ENCODE measurements around the gene SLC15A2. TPM values are rescaled to one million over a fixed set of nuclear protein-coding genes. Genes with fewer than 3 reads are reported as not detected.
"Not testable (repeated sequence)": the region's sequence is repeated elsewhere in the genome, so short reads cannot be mapped to it uniquely, and the experiment has no call there.

Gene SLC15A2
- polyA plus RNA-seq, 1 experiment, result 0.11 TPM

- Histone ChIP-seq H3K36me3 (ENCODE audit: control insufficient read depth, insufficient read depth, low read length) (no peaks in the 10 kb centered on the region), H3K4me3 (ENCODE audit: low read depth, low read length) (no peak overlapping the region), H3K27me3 (ENCODE audit: control insufficient read depth, insufficient read depth, low read length) (no peaks in the 10 kb centered on the region)
- ChIA-PET POLR2A (no interaction called here), CTCF (no interaction called here)
- TF ChIP-seq CTCF (IDR thresholded peaks at IDR 0.05; ENCODE audit: insufficient read depth, low read depth, low read length), result no peak
- no peak for DNase-seq (ENCODE audit: low read depth)
Measured at GRCh38 chr3:121924734-121925133, 30.5 kb downstream of the SLC15A2 start.

GRCh38 chr3:121926380-121926779, 32.2 kb downstream of the SLC15A2 start:
- H3K4me3 ChIP-seq (ENCODE audit: low read depth, low read length), result no peak overlapping the region
- no peaks in the 10 kb centered on the region for H3K36me3 ChIP-seq (ENCODE audit: control insufficient read depth, insufficient read depth, low read length)
- POLR2A ChIA-PET, result no interaction called here
- no peak for DNase-seq (ENCODE audit: low read depth)
- H3K27me3 ChIP-seq (ENCODE audit: control insufficient read depth, insufficient read depth, low read length), result no peaks in the 10 kb centered on the region
- CTCF ChIA-PET, result no interaction called here
- no peak for TF ChIP-seq CTCF (IDR thresholded peaks at IDR 0.05; ENCODE audit: insufficient read depth, low read depth, low read length)

GRCh38 chr3:121938141-121938855, 44.1 kb downstream of the SLC15A2 start:
- H3K27me3 ChIP-seq (ENCODE audit: control insufficient read depth, insufficient read depth, low read length); H3K4me3 ChIP-seq (ENCODE audit: low read depth, low read length); H3K36me3 ChIP-seq (ENCODE audit: control insufficient read depth, insufficient read depth, low read length); POLR2A ChIA-PET; CTCF ChIA-PET; DNase-seq (ENCODE audit: low read depth): not testable (repeated sequence)

GRCh38 chr3:121941592-121941991, 47.4 kb downstream of the SLC15A2 start:
- Histone ChIP-seq H3K36me3 (ENCODE audit: control insufficient read depth, insufficient read depth, low read length) (no peaks in the 10 kb centered on the region), H3K27me3 (ENCODE audit: control insufficient read depth, insufficient read depth, low read length) (no peaks in the 10 kb centered on the region), H3K4me3 (ENCODE audit: low read depth, low read length) (no peak overlapping the region)
- POLR2A ChIA-PET, result no interaction called here
- CTCF ChIA-PET, result no interaction called here
- DNase-seq (ENCODE audit: low read depth), result no peak
- no peak for TF ChIP-seq CTCF (IDR thresholded peaks at IDR 0.05; ENCODE audit: insufficient read depth, low read depth, low read length)

GRCh38 chr3:121942116-121942786, 48.0 kb downstream of the SLC15A2 start:
- Histone ChIP-seq H3K4me3 (ENCODE audit: low read depth, low read length) (no peak overlapping the region), H3K36me3 (ENCODE audit: control insufficient read depth, insufficient read depth, low read length) (no peaks in the 10 kb centered on the region), H3K27me3 (ENCODE audit: control insufficient read depth, insufficient read depth, low read length) (no peaks in the 10 kb centered on the region)
- no peak for TF ChIP-seq CTCF (IDR thresholded peaks at IDR 0.05; ENCODE audit: insufficient read depth, low read depth, low read length)
- no peak for DNase-seq (ENCODE audit: low read depth)
- POLR2A ChIA-PET, result no interaction called here
- CTCF ChIA-PET, result no interaction called here

- no peaks in the 10 kb centered on the region for H3K36me3 ChIP-seq (ENCODE audit: control insufficient read depth, insufficient read depth, low read length)
- POLR2A ChIA-PET, result no interaction called here
- no peak for DNase-seq (ENCODE audit: low read depth)
- H3K4me3 ChIP-seq (ENCODE audit: low read depth, low read length), result no peak overlapping the region
- TF ChIP-seq CTCF (IDR thresholded peaks at IDR 0.05; ENCODE audit: insufficient read depth, low read depth, low read length), result no peak
- CTCF ChIA-PET, result no interaction called here
- no peaks in the 10 kb centered on the region for H3K27me3 ChIP-seq (ENCODE audit: control insufficient read depth, insufficient read depth, low read length)
Measured at GRCh38 chr3:121943431-121943830, 49.2 kb downstream of the SLC15A2 start.
